Uterus (tissue), 2 donors: ENCODE results near the gene DLGAP1.

Experiments
- CTCF ChIP-seq, 4 experiments: fragments of 200-600 bp in 2 of 4; fragments of 450-650 bp in 2 of 4; sonication (generic) in 2 of 4; IDR thresholded peaks; one replicate each; pipeline ENCODE4 v1.5.1; 2016 to 2019; ENCODE audit warnings: antibody characterized with exemption in 4 of 4, mild to moderate bottlenecking in 2 of 4, moderate library complexity in 1 of 4
- POLR2A ChIP-seq, 2 donors: fragments of 450-650 bp; IDR thresholded peaks; one replicate each; pipeline ENCODE4 v1.6.1; 2016; ENCODE audit warnings: antibody characterized with exemption in 2 of 2, mild to moderate bottlenecking in 1 of 2, moderate library complexity in 1 of 2

GRCh38 chr18:3932276-3932675 lies 522.8 kb downstream of the DLGAP1 start:
- TF ChIP-seq CTCF (IDR thresholded peaks at IDR 0.05): no peak
- TF ChIP-seq POLR2A (IDR thresholded peaks at IDR 0.05): no peak
